Globus pallidus (tissue), 1 donor: ENCODE data around the gene EFCAB6.

ENCODE experiments used
- DNase-seq: peaks from one replicate; pipeline ENCODE4 v3.0.0-alpha.2; 2015; ENCODE audit warnings: low spot score

Gene EFCAB6

GRCh38 chr22:43747877-43748276 is 64.2 kb downstream of the EFCAB6 start:
- DNase-seq, result no peak

GRCh38 chr22:43747058-43747457 is 65.0 kb downstream of the EFCAB6 start:
- no peak for DNase-seq

- DNase-seq, result no peak
These were observed 66.2 kb downstream of the EFCAB6 start for GRCh38 chr22:43745783-43746356.

- no peak for DNase-seq
These were observed 66.7 kb downstream of the EFCAB6 start for GRCh38 chr22:43745411-43745770.

- DNase-seq, result no peak
These were observed 67.2 kb downstream of the EFCAB6 start for GRCh38 chr22:43744700-43745410.

- DNase-seq, result no peak
These were observed 68.0 kb downstream of the EFCAB6 start for GRCh38 chr22:43743929-43744643.

GRCh38 chr22:43743131-43743530 is 69.0 kb downstream of the EFCAB6 start:
- no peak for DNase-seq

GRCh38 chr22:43742154-43742950 is 69.8 kb downstream of the EFCAB6 start:
- no peak for DNase-seq

GRCh38 chr22:43740587-43741270 is 71.4 kb downstream of the EFCAB6 start:
- DNase-seq, result no peak

GRCh38 chr22:43739851-43740379 is 72.2 kb downstream of the EFCAB6 start:
- DNase-seq, result no peak

GRCh38 chr22:43737150-43737828 is 74.8 kb downstream of the EFCAB6 start:
- no peak for DNase-seq

GRCh38 chr22:43736651-43737050 is 75.5 kb downstream of the EFCAB6 start:
- DNase-seq, result no peak

- peak; percentile 37 for DNase-seq
These were observed 77.5 kb downstream of the EFCAB6 start for GRCh38 chr22:43734370-43735150.

- DNase-seq, result no peak
These were observed 79.0 kb downstream of the EFCAB6 start for GRCh38 chr22:43733138-43733537.

GRCh38 chr22:43731988-43732387 is 80.1 kb downstream of the EFCAB6 start:
- DNase-seq, result no peak

GRCh38 chr22:43726964-43727543 is 85.1 kb downstream of the EFCAB6 start:
- DNase-seq, result no peak

- peak; percentile 5 for DNase-seq
These were observed 85.8 kb downstream of the EFCAB6 start for GRCh38 chr22:43726322-43726721.

- no peak for DNase-seq
These were observed 88.3 kb downstream of the EFCAB6 start for GRCh38 chr22:43723816-43724215.

GRCh38 chr22:43722444-43722843 is 89.7 kb downstream of the EFCAB6 start:
- peak; percentile 50 for DNase-seq

GRCh38 chr22:43720716-43721115 is 91.4 kb downstream of the EFCAB6 start:
- no peak for DNase-seq
